Spleen (tissue), 7 donors: Measurements from ENCODE around the gene TMEM40.

Experiments
- CTCF ChIP-seq, 11 experiments: fragments of 200-600 bp in 7 of 11; fragments of 450-650 bp in 4 of 11; sonication (generic) in 4 of 11; IDR thresholded peaks in 8 of 11; conservative IDR thresholded peaks in 3 of 11; 1 replicate in 7 of 11; 2 replicates in 4 of 11; pipeline versions ENCODE4 v1.4.0 to v1.8.0; 2016 to 2021; ENCODE audit warnings: antibody characterized with exemption in 11 of 11, inconsistent platforms in 4 of 11, mild to moderate bottlenecking in 1 of 11
- POLR2A ChIP-seq, 3 donors: fragments of 450-650 bp; IDR thresholded peaks; one replicate each; pipeline ENCODE4 v1.5.1; 2017; ENCODE audit warnings: antibody characterized with exemption in 3 of 3, mild to moderate bottlenecking in 1 of 3
- POLR2AphosphoS5 ChIP-seq, 3 donors: sonication (generic); formaldehyde crosslinking; IDR thresholded peaks; one replicate each; pipeline ENCODE4 v1.5.1; 2017; ENCODE audit warnings: antibody characterized with exemption in 3 of 3
- donor health status: DM: no; HTN: no; CAD: no; lungs with moderate emphysema.
- donor health status: DM: no; HTN: no; CAD: no.
- donor health status: DM: no; HTN: no; CAD: no.

- TF ChIP-seq CTCF (IDR thresholded peaks at IDR 0.05 in 8 of 11, conservative IDR thresholded peaks at IDR 0.05 in 3 of 11) (no peak), POLR2A (IDR thresholded peaks at IDR 0.05) (no peak), POLR2AphosphoS5 (IDR thresholded peaks at IDR 0.05) (no peak)
Measured at GRCh38 chr3:12705981-12706380, 53.1 kb downstream of the TMEM40 start.
